GM12892 (cell line): Measurements from ENCODE around the gene AP2A2.

Source experiments
- POLR2A ChIP-seq: IDR thresholded peaks from 2 replicates; pipeline ENCODE4 v1.6.1; 2011; ENCODE audit warnings: low read depth, low read length, control low read depth
- POLR2AphosphoS5 ChIP-seq: IDR thresholded peaks from 2 replicates; pipeline ENCODE4 v1.6.1; 2011; ENCODE audit warnings: low read depth, low read length, control low read depth
- TAF1 ChIP-seq: IDR thresholded peaks from 2 replicates; pipeline ENCODE4 v1.6.1; 2011; ENCODE audit warnings: low read depth, mild to moderate bottlenecking, control low read depth, low read length, borderline replicate concordance

GRCh38 chr11:1060852-1061616, 135.4 kb downstream of the AP2A2 start:
- no peak for TF ChIP-seq POLR2A
- TF ChIP-seq TAF1, result no peak
- TF ChIP-seq POLR2AphosphoS5, result no peak
